Measurements from ENCODE around the gene BANP. TPM values are rescaled to one million over a fixed set of nuclear protein-coding genes. Genes with fewer than 3 reads are reported as not detected.
"Not testable (repeated sequence)": the region's sequence is repeated elsewhere in the genome, so short reads cannot be mapped to it uniquely, and the experiment has no call there.

BANP gene
- total RNA-seq, 5 donors from 2014 or later (not counting 1 experiment from before 2014, with no cell fraction given), result 57.1 to 81.9 (median 69.4) TPM

- H3K9me3 ChIP-seq; H3K9me3 Mint-ChIP-seq; H3K4me1 Mint-ChIP-seq; H3K4me3 Mint-ChIP-seq; DNase-seq; H3K27ac Mint-ChIP-seq; CTCF ChIA-PET; H3K27me3 ChIP-seq (replicated peaks in 1 of 2; ENCODE audit: control insufficient read depth in 2 of 2, extremely low read depth in 1 of 2, insufficient read depth in 2 of 2, low read length in 1 of 2); POLR2A ChIA-PET; H3K4me3 ChIP-seq (ENCODE audit: control insufficient read depth in 1 of 2, extremely low read depth in 1 of 2, low read length in 1 of 2); ATAC-seq (replicated peaks in 1 of 4); H3K27ac ChIP-seq (ENCODE audit: low read length); H3K4me1 ChIP-seq (ENCODE audit: control insufficient read depth in 1 of 2, extremely low read depth in 1 of 2, insufficient read depth in 2 of 2, low read length in 2 of 2); H3K27me3 Mint-ChIP-seq: not testable (repeated sequence)
- WGBS (ENCODE audit: insufficient coverage), result 94% methylated on average over 30 of the region's 59 CpGs
- peaks cover 19 to 30% of the 10 kb centered on the region in 2 donors for H3K36me3 ChIP-seq (ENCODE audit: control insufficient read depth in 2 of 2, extremely low read depth in 1 of 2, insufficient read depth in 1 of 2, low read length in 1 of 2)
- H3K36me3 Mint-ChIP-seq, result peaks cover 38% of the 10 kb centered on the region
These were observed 68.0 kb downstream of the BANP start for GRCh38 chr16:88019041-88019820.

GRCh38 chr16:88019821-88020515 lies 68.7 kb downstream of the BANP start:
- WGBS (ENCODE audit: insufficient coverage), result 97% methylated on average over 22 of the region's 23 CpGs
- Mint-ChIP-seq H3K36me3 (peaks cover 38% of the 10 kb centered on the region), H3K4me1 (peaks cover 0 to 6% (median 0%) of the 10 kb centered on the region in 3 donors), H3K4me3 (no peak overlapping the region), H3K9me3 (no peaks in the 10 kb centered on the region), H3K27ac (no peak overlapping the region), H3K27me3 (no peaks in the 10 kb centered on the region)
- H3K36me3 ChIP-seq (ENCODE audit: control insufficient read depth in 2 of 2, extremely low read depth in 1 of 2, insufficient read depth in 1 of 2, low read length in 1 of 2), result peaks cover 19 to 30% of the 10 kb centered on the region in 2 donors
- H3K27ac ChIP-seq (ENCODE audit: low read length), result no peak overlapping the region
- POLR2A ChIA-PET, result no interaction called here
- H3K27me3 ChIP-seq (replicated peaks in 1 of 2; ENCODE audit: control insufficient read depth in 2 of 2, extremely low read depth in 1 of 2, insufficient read depth in 2 of 2, low read length in 1 of 2), result no peaks in the 10 kb centered on the region
- DNase-seq (no peak), ATAC-seq (replicated peaks in 1 of 4) (no peak)
- H3K4me1 ChIP-seq (ENCODE audit: control insufficient read depth in 1 of 2, extremely low read depth in 1 of 2, insufficient read depth in 2 of 2, low read length in 2 of 2), result no peaks in the 10 kb centered on the region
- CTCF ChIA-PET, result no interaction called here
- no peaks in the 10 kb centered on the region for H3K9me3 ChIP-seq
- H3K4me3 ChIP-seq (ENCODE audit: control insufficient read depth in 1 of 2, extremely low read depth in 1 of 2, low read length in 1 of 2), result no peak overlapping the region

GRCh38 chr16:88020516-88020885 lies 69.3 kb downstream of the BANP start:
- Histone ChIP-seq H3K4me1 (ENCODE audit: control insufficient read depth in 1 of 2, extremely low read depth in 1 of 2, insufficient read depth in 2 of 2, low read length in 2 of 2) (no peaks in the 10 kb centered on the region), H3K4me3 (ENCODE audit: control insufficient read depth in 1 of 2, extremely low read depth in 1 of 2, low read length in 1 of 2) (no peak overlapping the region), H3K27me3 (replicated peaks in 1 of 2; ENCODE audit: control insufficient read depth in 2 of 2, extremely low read depth in 1 of 2, insufficient read depth in 2 of 2, low read length in 1 of 2) (no peaks in the 10 kb centered on the region), H3K36me3 (ENCODE audit: control insufficient read depth in 2 of 2, extremely low read depth in 1 of 2, insufficient read depth in 1 of 2, low read length in 1 of 2) (peaks cover 19 to 28% of the 10 kb centered on the region in 2 donors), H3K9me3 (no peaks in the 10 kb centered on the region), H3K27ac (ENCODE audit: low read length) (no peak overlapping the region)
- Mint-ChIP-seq H3K27ac (no peak overlapping the region), H3K27me3 (no peaks in the 10 kb centered on the region), H3K36me3 (peaks cover 39% of the 10 kb centered on the region), H3K9me3 (no peaks in the 10 kb centered on the region), H3K4me3 (no peak overlapping the region), H3K4me1 (peaks cover 0 to 8% (median 0%) of the 10 kb centered on the region in 3 donors)
- CTCF ChIA-PET, result no interaction called here
- DNase-seq, result no peak
- POLR2A ChIA-PET, result no interaction called here
- no peak for ATAC-seq (replicated peaks in 1 of 4)
- 94% methylated on average over 10 of the region's 10 CpGs for WGBS (ENCODE audit: insufficient coverage)

- H3K27ac ChIP-seq (ENCODE audit: low read length); H3K9me3 Mint-ChIP-seq; H3K27me3 ChIP-seq (replicated peaks in 1 of 2; ENCODE audit: control insufficient read depth in 2 of 2, extremely low read depth in 1 of 2, insufficient read depth in 2 of 2, low read length in 1 of 2); H3K4me1 Mint-ChIP-seq; H3K4me3 Mint-ChIP-seq; ATAC-seq (replicated peaks in 1 of 4); H3K27me3 Mint-ChIP-seq; H3K9me3 ChIP-seq; POLR2A ChIA-PET; CTCF ChIA-PET; DNase-seq; H3K4me3 ChIP-seq (ENCODE audit: control insufficient read depth in 1 of 2, extremely low read depth in 1 of 2, low read length in 1 of 2); H3K4me1 ChIP-seq (ENCODE audit: control insufficient read depth in 1 of 2, extremely low read depth in 1 of 2, insufficient read depth in 2 of 2, low read length in 2 of 2); H3K27ac Mint-ChIP-seq: not testable (repeated sequence)
- peaks cover 19 to 28% of the 10 kb centered on the region in 2 donors for H3K36me3 ChIP-seq (ENCODE audit: control insufficient read depth in 2 of 2, extremely low read depth in 1 of 2, insufficient read depth in 1 of 2, low read length in 1 of 2)
- WGBS (ENCODE audit: insufficient coverage), result 96% methylated on average over 16 of the region's 26 CpGs
- peaks cover 39% of the 10 kb centered on the region for H3K36me3 Mint-ChIP-seq
These were observed 70.1 kb downstream of the BANP start for GRCh38 chr16:88021041-88021970.

- peaks cover 19 to 26% of the 10 kb centered on the region in 2 donors for H3K36me3 ChIP-seq (ENCODE audit: control insufficient read depth in 2 of 2, extremely low read depth in 1 of 2, insufficient read depth in 1 of 2, low read length in 1 of 2)
These were observed 71.1 kb downstream of the BANP start for GRCh38 chr16:88022076-88023042.

More at GRCh38 chr16:88022076-88023042, 71.1 kb downstream of the BANP start:
- ChIA-PET CTCF (no interaction called here), POLR2A (no interaction called here)
- Histone ChIP-seq H3K4me3 (ENCODE audit: control insufficient read depth in 1 of 2, extremely low read depth in 1 of 2, low read length in 1 of 2) (no peak overlapping the region), H3K9me3 (no peaks in the 10 kb centered on the region), H3K4me1 (ENCODE audit: control insufficient read depth in 1 of 2, extremely low read depth in 1 of 2, insufficient read depth in 2 of 2, low read length in 2 of 2) (no peaks in the 10 kb centered on the region), H3K27ac (ENCODE audit: low read length) (no peak overlapping the region), H3K27me3 (replicated peaks in 1 of 2; ENCODE audit: control insufficient read depth in 2 of 2, extremely low read depth in 1 of 2, insufficient read depth in 2 of 2, low read length in 1 of 2) (no peaks in the 10 kb centered on the region)
- H3K27ac Mint-ChIP-seq, result no peak overlapping the region
- H3K4me3 Mint-ChIP-seq, result no peak overlapping the region
- DNase-seq, result no peak
- no peak for ATAC-seq (replicated peaks in 1 of 4)
- no peaks in the 10 kb centered on the region for H3K9me3 Mint-ChIP-seq
- H3K36me3 Mint-ChIP-seq, result peaks cover 38% of the 10 kb centered on the region
- WGBS (ENCODE audit: insufficient coverage), result 97% methylated on average over 15 of the region's 23 CpGs
- peaks cover 0 to 8% (median 0%) of the 10 kb centered on the region in 3 donors for H3K4me1 Mint-ChIP-seq
- no peaks in the 10 kb centered on the region for H3K27me3 Mint-ChIP-seq
